ENCODE data around the gene ADORA1.

ADORA1 gene

GRCh38 chr1:203113308-203113707 lies 14.2 kb upstream of the ADORA1 start:
- DNase-seq (ENCODE audit: insufficient read length) (no peak), FAIRE-seq (no peak)
- TF ChIP-seq TAF1 (IDR thresholded peaks at IDR 0.05; ENCODE audit: borderline replicate concordance, low read depth, low read length) (no peak), POLR2A (IDR thresholded peaks at IDR 0.05; ENCODE audit: low read depth, low read length) (no peak), POLR2AphosphoS5 (IDR thresholded peaks at IDR 0.05; ENCODE audit: low read depth, low read length) (no peak)

GRCh38 chr1:203114202-203114601 lies 13.3 kb upstream of the ADORA1 start:
- no peak for FAIRE-seq

GRCh38 chr1:203116091-203116820 lies 11.3 kb upstream of the ADORA1 start:
- no peak for FAIRE-seq
- DNase-seq (ENCODE audit: insufficient read length), result no peak
- TF ChIP-seq POLR2AphosphoS5 (IDR thresholded peaks at IDR 0.05; ENCODE audit: low read depth, low read length) (no peak), POLR2A (IDR thresholded peaks at IDR 0.05; ENCODE audit: low read depth, low read length) (no peak), TAF1 (IDR thresholded peaks at IDR 0.05; ENCODE audit: borderline replicate concordance, low read depth, low read length) (no peak)

More at GRCh38 chr1:203114202-203114601, 13.3 kb upstream of the ADORA1 start:
- DNase-seq (ENCODE audit: insufficient read length), result no peak
- TF ChIP-seq POLR2A (IDR thresholded peaks at IDR 0.05; ENCODE audit: low read depth, low read length), result no peak
- no peak for TF ChIP-seq POLR2AphosphoS5 (IDR thresholded peaks at IDR 0.05; ENCODE audit: low read depth, low read length)
- TF ChIP-seq TAF1 (IDR thresholded peaks at IDR 0.05; ENCODE audit: borderline replicate concordance, low read depth, low read length), result no peak

- no peak for FAIRE-seq
- TF ChIP-seq POLR2AphosphoS5 (IDR thresholded peaks at IDR 0.05; ENCODE audit: low read depth, low read length) (no peak), TAF1 (IDR thresholded peaks at IDR 0.05; ENCODE audit: borderline replicate concordance, low read depth, low read length) (no peak), POLR2A (IDR thresholded peaks at IDR 0.05; ENCODE audit: low read depth, low read length) (no peak)
Observed at GRCh38 chr1:203117611-203118575, 9.6 kb upstream of the ADORA1 start.

GRCh38 chr1:203120325-203121153 lies 7.0 kb upstream of the ADORA1 start:
- no peak for DNase-seq (ENCODE audit: insufficient read length)
- FAIRE-seq, result no peak
- TF ChIP-seq POLR2A (IDR thresholded peaks at IDR 0.05; ENCODE audit: low read depth, low read length) (no peak), TAF1 (IDR thresholded peaks at IDR 0.05; ENCODE audit: borderline replicate concordance, low read depth, low read length) (no peak), POLR2AphosphoS5 (IDR thresholded peaks at IDR 0.05; ENCODE audit: low read depth, low read length) (no peak)

More at GRCh38 chr1:203117611-203118575, 9.6 kb upstream of the ADORA1 start:
- peak; percentile 64 for DNase-seq (ENCODE audit: insufficient read length)

GRCh38 chr1:203121186-203122015 lies 6.1 kb upstream of the ADORA1 start:
- FAIRE-seq (no peak), DNase-seq (ENCODE audit: insufficient read length) (no peak)
- TF ChIP-seq TAF1 (IDR thresholded peaks at IDR 0.05; ENCODE audit: borderline replicate concordance, low read depth, low read length), result no peak
- TF ChIP-seq POLR2AphosphoS5 (IDR thresholded peaks at IDR 0.05; ENCODE audit: low read depth, low read length), result no peak
- no peak for TF ChIP-seq POLR2A (IDR thresholded peaks at IDR 0.05; ENCODE audit: low read depth, low read length)

GRCh38 chr1:203122159-203122558 lies 5.4 kb upstream of the ADORA1 start:
- FAIRE-seq, result no peak
- TF ChIP-seq TAF1 (IDR thresholded peaks at IDR 0.05; ENCODE audit: borderline replicate concordance, low read depth, low read length) (no peak), POLR2A (IDR thresholded peaks at IDR 0.05; ENCODE audit: low read depth, low read length) (no peak), POLR2AphosphoS5 (IDR thresholded peaks at IDR 0.05; ENCODE audit: low read depth, low read length) (no peak)
- DNase-seq (ENCODE audit: insufficient read length), result no peak

- DNase-seq (ENCODE audit: insufficient read length) (no peak), FAIRE-seq (no peak)
- TF ChIP-seq POLR2A (IDR thresholded peaks at IDR 0.05; ENCODE audit: low read depth, low read length) (no peak), TAF1 (IDR thresholded peaks at IDR 0.05; ENCODE audit: borderline replicate concordance, low read depth, low read length) (no peak), POLR2AphosphoS5 (IDR thresholded peaks at IDR 0.05; ENCODE audit: low read depth, low read length) (no peak)
Observed at GRCh38 chr1:203124011-203124410, 3.5 kb upstream of the ADORA1 start.

- no peak for FAIRE-seq
- no peak for DNase-seq (ENCODE audit: insufficient read length)
- TF ChIP-seq TAF1 (IDR thresholded peaks at IDR 0.05; ENCODE audit: borderline replicate concordance, low read depth, low read length) (no peak), POLR2AphosphoS5 (IDR thresholded peaks at IDR 0.05; ENCODE audit: low read depth, low read length) (no peak), POLR2A (IDR thresholded peaks at IDR 0.05; ENCODE audit: low read depth, low read length) (no peak)
Observed at GRCh38 chr1:203124546-203125317, 2.8 kb upstream of the ADORA1 start.
